ENCODE measurements around the gene FPR2.

The FPR2 gene

DNA sequence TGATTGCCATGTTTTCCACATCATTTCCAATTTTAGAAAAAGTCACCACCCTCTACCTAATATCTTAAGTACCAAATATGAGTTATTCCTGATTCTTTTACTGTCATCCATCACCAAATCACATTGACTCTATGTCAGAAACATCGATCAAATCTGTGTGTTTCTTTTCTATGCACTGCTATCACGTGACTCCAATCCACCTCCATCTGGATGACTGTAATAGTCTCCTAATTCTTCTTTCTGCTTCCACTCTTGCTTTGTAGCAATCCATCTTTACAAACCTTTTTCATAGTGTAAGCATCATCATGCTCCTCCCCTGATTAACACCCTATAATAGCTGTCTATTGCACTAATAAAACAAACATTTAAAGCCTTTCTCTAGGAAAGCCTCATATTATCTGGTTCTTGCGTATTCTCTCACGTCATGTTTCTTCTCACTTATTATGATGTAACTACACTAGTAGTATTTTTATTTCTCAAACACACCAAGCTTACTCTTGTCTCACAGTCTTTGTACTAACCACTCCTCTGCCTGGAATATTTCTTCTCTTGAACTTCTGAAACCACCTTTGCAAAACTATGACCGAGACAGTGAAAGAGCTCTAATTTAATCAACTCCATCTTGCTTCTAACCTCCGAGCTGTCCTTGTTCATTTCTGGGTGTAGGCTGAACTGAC is 23.3 kb downstream of the FPR2 start:
- ChIA-PET POLR2A (no interaction called here), CTCF (interaction anchor here (0.6 to 1.3 kb wide), 3 partner anchors 13 to 310 kb away, joined by 3 to 6 read pairs (median 3); no protein-coding TSS in a partner anchor)
- Histone ChIP-seq H3K4me1 (ENCODE audit: control insufficient read depth, insufficient read depth, low read length) (no peaks in the 10 kb centered on the region), H3K36me3 (ENCODE audit: control insufficient read depth in 2 of 2, insufficient read depth in 1 of 2, low read length in 2 of 2) (no peaks in the 10 kb centered on the region), H3K4me3 (ENCODE audit: low read depth, low read length) (no peak overlapping the region), H3K9me3 (ENCODE audit: control insufficient read depth, insufficient read depth, low read depth, low read length) (no peaks in the 10 kb centered on the region), H3K27ac (ENCODE audit: extremely low read depth, low read depth, low read length) (no peak overlapping the region)
- no peak for TF ChIP-seq GFI1B (tag by site-specific recombination; IDR thresholded peaks at IDR 0.05)

DNA sequence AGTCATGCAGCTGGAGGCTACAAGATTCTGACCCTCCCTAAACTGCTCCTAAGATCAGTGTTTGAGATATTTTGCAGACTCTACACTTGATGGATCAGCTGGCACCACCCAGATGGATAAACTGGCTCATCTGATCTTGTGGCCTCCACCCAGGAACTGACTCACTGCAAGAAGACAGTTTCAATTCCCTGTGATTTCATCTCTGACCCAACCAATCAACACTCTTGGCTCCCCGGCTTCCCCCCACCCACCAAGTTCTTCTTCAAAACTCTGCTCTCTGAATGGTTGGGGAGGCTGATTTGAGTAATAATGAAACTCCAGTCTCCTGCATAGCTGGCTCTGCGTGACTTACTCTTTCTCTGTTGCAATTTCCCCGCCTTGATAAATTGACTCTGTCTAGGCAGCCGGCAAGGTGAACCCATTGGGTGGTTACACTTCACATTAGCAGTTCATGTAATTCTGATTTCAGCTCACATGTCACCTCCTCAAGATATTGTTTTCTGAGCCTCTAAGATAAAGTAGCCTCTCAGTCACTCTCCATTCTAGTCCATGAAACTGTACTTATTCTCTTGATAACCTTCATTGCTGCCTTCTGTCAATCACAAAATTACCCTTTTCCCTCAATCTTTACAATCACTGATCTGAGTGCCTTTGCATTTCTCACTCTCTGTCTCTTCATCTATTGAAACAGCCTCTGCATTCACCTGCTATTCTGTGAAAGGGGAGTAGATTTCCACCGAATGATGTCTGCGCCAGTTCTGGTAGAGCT is 24.1 kb downstream of the FPR2 start:
- ChIA-PET CTCF (interaction anchor here (0.6 to 1.3 kb wide), 5 partner anchors 14 to 363 kb away, joined by 3 to 6 read pairs (median 3); no protein-coding TSS in a partner anchor), POLR2A (no interaction called here)
- H3K9me3 ChIP-seq (ENCODE audit: control insufficient read depth, insufficient read depth, low read depth, low read length), result no peaks in the 10 kb centered on the region
- H3K27ac ChIP-seq (ENCODE audit: extremely low read depth, low read depth, low read length), result no peak overlapping the region
- no peaks in the 10 kb centered on the region for H3K4me1 ChIP-seq (ENCODE audit: control insufficient read depth, insufficient read depth, low read length)
- H3K4me3 ChIP-seq (ENCODE audit: low read depth, low read length), result no peak overlapping the region
- no peaks in the 10 kb centered on the region for H3K36me3 ChIP-seq (ENCODE audit: control insufficient read depth in 2 of 2, insufficient read depth in 1 of 2, low read length in 2 of 2)
- TF ChIP-seq HOXA7 (CRISPR knock-in tag; IDR thresholded peaks at IDR 0.05; ENCODE audit: borderline replicate concordance), result no peak
- no peak for TF ChIP-seq SP2 (tag by site-specific recombination; IDR thresholded peaks at IDR 0.05)
- TF ChIP-seq GLIS1 (tag by site-specific recombination; IDR thresholded peaks at IDR 0.05), result no peak
- TF ChIP-seq GLI4 (tag by site-specific recombination; IDR thresholded peaks at IDR 0.05), result no peak
- no peak for TF ChIP-seq ZEB2 (tag by site-specific recombination; IDR thresholded peaks at IDR 0.05)
- TF ChIP-seq ZNF140 (tag by site-specific recombination; IDR thresholded peaks at IDR 0.05), result no peak
- TF ChIP-seq ZNF529 (tag by site-specific recombination; IDR thresholded peaks at IDR 0.05; ENCODE audit: insufficient replicate concordance), result no peak
- TF ChIP-seq ZNF513 (tag by site-specific recombination; IDR thresholded peaks at IDR 0.05), result no peak
- TF ChIP-seq ZBTB20 (tag by site-specific recombination; IDR thresholded peaks at IDR 0.05), result no peak
- TF ChIP-seq ZNF37A (tag by site-specific recombination; IDR thresholded peaks at IDR 0.05), result no peak
- TF ChIP-seq YY1 (tag by site-specific recombination; IDR thresholded peaks at IDR 0.05), result no peak
- no peak for TF ChIP-seq ZFP69B (tag by site-specific recombination; IDR thresholded peaks at IDR 0.05)
- no peak for TF ChIP-seq ZSCAN4 (tag by site-specific recombination; IDR thresholded peaks at IDR 0.05)
- no peak for TF ChIP-seq ZNF398 (tag by site-specific recombination; IDR thresholded peaks at IDR 0.05)
- TF ChIP-seq OSR2 (tag by site-specific recombination; IDR thresholded peaks at IDR 0.05), result no peak
- TF ChIP-seq ZNF114 (tag by site-specific recombination; IDR thresholded peaks at IDR 0.05), result no peak
- TF ChIP-seq, protein P1, sequence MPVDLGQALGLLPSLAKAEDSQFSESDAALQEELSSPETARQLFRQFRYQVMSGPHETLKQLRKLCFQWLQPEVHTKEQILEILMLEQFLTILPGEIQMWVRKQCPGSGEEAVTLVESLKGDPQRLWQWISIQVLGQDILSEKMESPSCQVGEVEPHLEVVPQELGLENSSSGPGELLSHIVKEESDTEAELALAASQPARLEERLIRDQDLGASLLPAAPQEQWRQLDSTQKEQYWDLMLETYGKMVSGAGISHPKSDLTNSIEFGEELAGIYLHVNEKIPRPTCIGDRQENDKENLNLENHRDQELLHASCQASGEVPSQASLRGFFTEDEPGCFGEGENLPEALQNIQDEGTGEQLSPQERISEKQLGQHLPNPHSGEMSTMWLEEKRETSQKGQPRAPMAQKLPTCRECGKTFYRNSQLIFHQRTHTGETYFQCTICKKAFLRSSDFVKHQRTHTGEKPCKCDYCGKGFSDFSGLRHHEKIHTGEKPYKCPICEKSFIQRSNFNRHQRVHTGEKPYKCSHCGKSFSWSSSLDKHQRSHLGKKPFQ (tag by site-specific recombination; IDR thresholded peaks at IDR 0.05), result no peak

Measured in HEK293 (cell line).